Right renal pelvis (tissue), 4 donors: ENCODE results near the gene OOEP. TPM values are rescaled to one million over a fixed set of nuclear protein-coding genes. Genes with fewer than 3 reads are reported as not detected.

ENCODE experiments used
- polyA plus RNA-seq, 4 donors: library from polyadenylated mRNA; unstranded; fragments of 120-200 nt; gene quantifications; one replicate each; pipeline ENCODE4 v1.2.1, GENCODE V29; 2013; ENCODE audit not compliant: insufficient read length in 4 of 4

Gene OOEP
- polyA plus RNA-seq, 4 donors: 0.31 to 0.38 TPM; not detected in 2

Other genes starting within 250 kb of the OOEP start
- under 1 TPM; 0.28 to 0.69 (median 0.36) TPM for gene KHDC1L, start 144.4 kb downstream of the OOEP start, polyA plus RNA-seq
- 10 to 100 TPM in 1 of 4 donors, 1 to 10 TPM in 3; 6.2 to 10.8 (median 8.5) TPM for gene KHDC1, start 106.7 kb downstream of the OOEP start, polyA plus RNA-seq
- gene DPPA5, start 15.6 kb downstream of the OOEP start, polyA plus RNA-seq: not detected
- under 1 TPM in 1 of 4 donors, not detected in 3; 0.13 TPM for gene KHDC3L, start 7.2 kb downstream of the OOEP start, polyA plus RNA-seq
- gene DDX43, start 24.9 kb upstream of the OOEP start, polyA plus RNA-seq: under 1 TPM; 0.45 to 0.99 (median 0.65) TPM
- gene CGAS, start 82.4 kb upstream of the OOEP start, polyA plus RNA-seq: 1 to 10 TPM; 3.1 to 3.9 (median 3.2) TPM
- gene MTO1, start 91.8 kb upstream of the OOEP start, polyA plus RNA-seq: 10 to 100 TPM; 29.8 to 39.1 (median 35.5) TPM
- gene EEF1A1, start 151.1 kb upstream of the OOEP start, polyA plus RNA-seq: over 10,000 TPM; 19,598 to 21,513 (median 20,563) TPM